ENCODE measurements around the gene GPR135.

The GPR135 gene

GRCh38 chr14:59507063-59507751 is 42.0 kb upstream of the GPR135 start:
- DNase-seq (ENCODE audit: low read depth) = peak; percentile 49
- no peak overlapping the region for H3K4me3 ChIP-seq (ENCODE audit: control insufficient read depth, low read depth, low read length)

GRCh38 chr14:59503256-59503655 is 38.1 kb upstream of the GPR135 start:
- DNase-seq (ENCODE audit: low read depth) = no peak
- TF ChIP-seq, protein P1, sequence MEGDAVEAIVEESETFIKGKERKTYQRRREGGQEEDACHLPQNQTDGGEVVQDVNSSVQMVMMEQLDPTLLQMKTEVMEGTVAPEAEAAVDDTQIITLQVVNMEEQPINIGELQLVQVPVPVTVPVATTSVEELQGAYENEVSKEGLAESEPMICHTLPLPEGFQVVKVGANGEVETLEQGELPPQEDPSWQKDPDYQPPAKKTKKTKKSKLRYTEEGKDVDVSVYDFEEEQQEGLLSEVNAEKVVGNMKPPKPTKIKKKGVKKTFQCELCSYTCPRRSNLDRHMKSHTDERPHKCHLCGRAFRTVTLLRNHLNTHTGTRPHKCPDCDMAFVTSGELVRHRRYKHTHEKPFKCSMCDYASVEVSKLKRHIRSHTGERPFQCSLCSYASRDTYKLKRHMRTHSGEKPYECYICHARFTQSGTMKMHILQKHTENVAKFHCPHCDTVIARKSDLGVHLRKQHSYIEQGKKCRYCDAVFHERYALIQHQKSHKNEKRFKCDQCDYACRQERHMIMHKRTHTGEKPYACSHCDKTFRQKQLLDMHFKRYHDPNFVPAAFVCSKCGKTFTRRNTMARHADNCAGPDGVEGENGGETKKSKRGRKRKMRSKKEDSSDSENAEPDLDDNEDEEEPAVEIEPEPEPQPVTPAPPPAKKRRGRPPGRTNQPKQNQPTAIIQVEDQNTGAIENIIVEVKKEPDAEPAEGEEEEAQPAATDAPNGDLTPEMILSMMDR (conservative IDR thresholded peaks at IDR 0.05; ENCODE audit: control insufficient read depth, insufficient read depth, low read depth, low read length) = no peak
- H3K4me3 ChIP-seq (ENCODE audit: control insufficient read depth, low read depth, low read length) = no peak overlapping the region

More at GRCh38 chr14:59507063-59507751, 42.0 kb upstream of the GPR135 start:
- TF ChIP-seq, protein P1 (conservative IDR thresholded peaks at IDR 0.05; ENCODE audit: control insufficient read depth, insufficient read depth, low read depth, low read length) = peak; percentile 98

GRCh38 chr14:59500732-59501131 is 35.6 kb upstream of the GPR135 start:
- DNase-seq (ENCODE audit: low read depth) = no peak
- TF ChIP-seq, protein P1 (conservative IDR thresholded peaks at IDR 0.05; ENCODE audit: control insufficient read depth, insufficient read depth, low read depth, low read length) = no peak
- H3K4me3 ChIP-seq (ENCODE audit: control insufficient read depth, low read depth, low read length) = no peak overlapping the region

- TF ChIP-seq, protein P1 (conservative IDR thresholded peaks at IDR 0.05; ENCODE audit: control insufficient read depth, insufficient read depth, low read depth, low read length) = no peak
- no peak for DNase-seq (ENCODE audit: low read depth)
- no peak overlapping the region for H3K4me3 ChIP-seq (ENCODE audit: control insufficient read depth, low read depth, low read length)
These were observed 27.2 kb upstream of the GPR135 start for GRCh38 chr14:59492384-59492783.

GRCh38 chr14:59490756-59491155 is 25.6 kb upstream of the GPR135 start:
- TF ChIP-seq, protein P1 (conservative IDR thresholded peaks at IDR 0.05; ENCODE audit: control insufficient read depth, insufficient read depth, low read depth, low read length) = no peak
- DNase-seq (ENCODE audit: low read depth) = no peak
- H3K4me3 ChIP-seq (ENCODE audit: control insufficient read depth, low read depth, low read length) = no peak overlapping the region

GRCh38 chr14:59484639-59485175 is 19.5 kb upstream of the GPR135 start:
- DNase-seq (ENCODE audit: low read depth) = peak; percentile 37
- peak overlapping the region; percentile 87 for H3K4me3 ChIP-seq (ENCODE audit: control insufficient read depth, low read depth, low read length)
- TF ChIP-seq, protein P1 (conservative IDR thresholded peaks at IDR 0.05; ENCODE audit: control insufficient read depth, insufficient read depth, low read depth, low read length) = no peak

Data from fibroblast of mammary gland (primary cell).